CD4-positive, alpha-beta memory T cell (primary cell): ENCODE data around the gene TAF6. TPM values are rescaled to one million over a fixed set of nuclear protein-coding genes. Genes with fewer than 3 reads are reported as not detected.

ENCODE experiments used
- CTCF ChIA-PET: fragments of 350-600 bp; sonication (Branson Sonifier 250); formaldehyde crosslinking; loops from one replicate; lab custom pipeline; 2021; ENCODE audit warnings: inconsistent platforms; ENCODE audit not compliant: partially characterized antibody; lab: Charles Lee
- POLR2A ChIA-PET: fragments of 350-600 bp; sonication (Branson Sonifier 250); formaldehyde crosslinking; loops from one replicate; lab custom pipeline; 2021; ENCODE audit not compliant: partially characterized antibody; lab: Charles Lee
- DNase-seq, 5 donors: peaks; one replicate each; pipeline versions ENCODE4 v3.0.0 to v3.0.0-alpha.2; 2020 to 2022; ENCODE audit warnings: mixed read lengths in 1 of 5
- H3K27ac ChIP-seq: one replicate; pipeline ENCODE4 v1.7.0; 2013; ENCODE audit warnings: low read depth, low read length
- H3K27me3 ChIP-seq: 2 replicates; pipeline ENCODE4 v1.7.0; 2013; ENCODE audit warnings: mild to moderate bottlenecking, low read length, moderate library complexity; ENCODE audit not compliant: insufficient read depth
- H3K36me3 ChIP-seq: 2 replicates; pipeline ENCODE4 v1.7.0; 2013; ENCODE audit warnings: mild to moderate bottlenecking, low read length, moderate library complexity; ENCODE audit not compliant: insufficient read depth
- H3K4me1 ChIP-seq: 2 replicates; pipeline ENCODE4 v1.7.0; 2013; ENCODE audit warnings: mild to moderate bottlenecking, low read length, moderate library complexity; ENCODE audit not compliant: insufficient read depth
- H3K4me3 ChIP-seq, 2 donors: one replicate each; pipeline ENCODE4 v1.7.0; 2013; ENCODE audit warnings: low read length in 2 of 2, mild to moderate bottlenecking in 1 of 2
- H3K9me3 ChIP-seq, 2 donors: one replicate each; pipeline ENCODE4 v1.7.0; 2013; ENCODE audit warnings: low read length in 2 of 2, control low read depth in 1 of 2; ENCODE audit not compliant: control insufficient read depth in 1 of 2
- H3K27ac Mint-ChIP-seq, 7 donors: one replicate each; pipeline ENCODE4 v1.8.0; 2020 to 2021; ENCODE audit warnings: mixed read lengths in 7 of 7, mild to moderate bottlenecking in 6 of 7, inconsistent platforms in 3 of 7, moderate library complexity in 3 of 7
- H3K27me3 Mint-ChIP-seq, 2 donors: one replicate each; pipeline ENCODE4 v1.8.0; 2020 to 2021; ENCODE audit warnings: mixed read lengths in 2 of 2
- H3K36me3 Mint-ChIP-seq, 2 donors: one replicate each; pipeline ENCODE4 v1.8.0; 2020 to 2021; ENCODE audit warnings: mixed read lengths in 2 of 2, inconsistent platforms in 1 of 2, mild to moderate bottlenecking in 1 of 2
- H3K4me1 Mint-ChIP-seq, 4 donors: one replicate each; pipeline ENCODE4 v1.8.0; 2020 to 2021; ENCODE audit warnings: mixed read lengths in 4 of 4, mild to moderate bottlenecking in 1 of 4
- H3K4me3 Mint-ChIP-seq, 8 donors: one replicate each; pipeline ENCODE4 v1.8.0; 2020 to 2021; ENCODE audit warnings: mixed read lengths in 8 of 8, mild to moderate bottlenecking in 7 of 8, moderate library complexity in 6 of 8, inconsistent platforms in 3 of 8
- H3K9me3 Mint-ChIP-seq, 8 donors: one replicate each; pipeline ENCODE4 v1.8.0; 2020 to 2021; ENCODE audit warnings: mixed read lengths in 8 of 8, mild to moderate bottlenecking in 5 of 8, inconsistent platforms in 3 of 8, moderate library complexity in 1 of 8
- intact Hi-C: fragments of 100-400 bp; cut with micrococcal nuclease; formaldehyde crosslinking; loops from one replicate; pipeline ENCODE4 v1.15.1; 2023
- microRNA-seq: library from miRNA; unstranded; fragments of <30 nt; microRNA quantifications from one replicate; pipeline ENCODE4 v1.2.0, GENCODE V29; 2021; ENCODE audit warnings: borderline replicate concordance, borderline number of aligned reads, borderline microRNAs expressed, mixed read lengths
- polyA plus RNA-seq, 2 donors: library from polyadenylated mRNA; unstranded; fragments of 300-500 nt; fragmentation: Illumina TruSeq; gene quantifications; one replicate each; pipeline ENCODE4 v1.2.3, GENCODE V29; 2021
- total RNA-seq, 2 experiments: library from RNA; stranded (reverse); gene quantifications; one replicate each; pipeline ENCODE4 v1.2.3, GENCODE V29; 2021

Gene TAF6
- total and polyA plus RNA-seq, 4 experiments from 2014 or later, result 25.3 to 62.2 (median 48.4) TPM

DNA sequence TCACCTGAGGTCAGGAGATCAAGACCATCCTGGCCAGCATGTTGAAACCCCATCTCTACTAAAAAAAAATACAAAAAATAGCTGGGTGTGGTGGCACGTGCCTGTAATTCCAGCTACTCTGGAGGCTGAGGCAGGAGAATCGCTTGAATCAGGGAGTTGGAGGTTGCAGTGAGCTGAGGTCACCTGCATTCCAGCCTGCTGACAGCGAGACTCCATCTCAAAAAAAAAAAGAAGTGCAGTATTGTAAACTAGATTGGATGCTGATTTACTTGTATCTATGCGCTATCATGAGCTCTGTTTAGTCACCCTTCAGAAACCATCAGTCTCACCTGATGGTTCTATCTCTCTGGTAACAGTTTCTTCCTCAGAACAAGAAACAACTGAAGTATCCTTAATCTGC is 55.8 kb downstream of the TAF6 start:
- peaks cover 22 to 47% of the 10 kb centered on the region in 2 donors for H3K36me3 Mint-ChIP-seq
- intact Hi-C loops, result no loop called here
- ChIA-PET POLR2A (interaction anchor here (0.7 to 1.8 kb wide), 2 partner anchors 14 to 66 kb away, joined by 3 to 6 read pairs; partner anchors contain the start of gene ZSCAN21), CTCF (interaction anchor here (0.7 to 1.5 kb wide), 3 partner anchors 84 to 134 kb away, joined by 3 read pairs; partner anchors contain the start of gene GJC3)
- H3K4me3 Mint-ChIP-seq, result no peak overlapping the region
- Histone ChIP-seq H3K9me3 (no peaks in the 10 kb centered on the region), H3K27ac (no peak overlapping the region), H3K4me3 (no peak overlapping the region), H3K4me1 (no peaks in the 10 kb centered on the region), H3K36me3 (peaks cover 26% of the 10 kb centered on the region), H3K27me3 (no peaks in the 10 kb centered on the region)
- DNase-seq, result no peak
- H3K27ac Mint-ChIP-seq, result peak overlapping the region in 1 of 7 donors; percentile 48
- peaks cover 0 to 4% (median under 1%) of the 10 kb centered on the region in 4 donors for H3K4me1 Mint-ChIP-seq
- peaks cover 0 to 1% (median 0%) of the 10 kb centered on the region in 8 donors for H3K9me3 Mint-ChIP-seq
- H3K27me3 Mint-ChIP-seq, result no peaks in the 10 kb centered on the region

DNA sequence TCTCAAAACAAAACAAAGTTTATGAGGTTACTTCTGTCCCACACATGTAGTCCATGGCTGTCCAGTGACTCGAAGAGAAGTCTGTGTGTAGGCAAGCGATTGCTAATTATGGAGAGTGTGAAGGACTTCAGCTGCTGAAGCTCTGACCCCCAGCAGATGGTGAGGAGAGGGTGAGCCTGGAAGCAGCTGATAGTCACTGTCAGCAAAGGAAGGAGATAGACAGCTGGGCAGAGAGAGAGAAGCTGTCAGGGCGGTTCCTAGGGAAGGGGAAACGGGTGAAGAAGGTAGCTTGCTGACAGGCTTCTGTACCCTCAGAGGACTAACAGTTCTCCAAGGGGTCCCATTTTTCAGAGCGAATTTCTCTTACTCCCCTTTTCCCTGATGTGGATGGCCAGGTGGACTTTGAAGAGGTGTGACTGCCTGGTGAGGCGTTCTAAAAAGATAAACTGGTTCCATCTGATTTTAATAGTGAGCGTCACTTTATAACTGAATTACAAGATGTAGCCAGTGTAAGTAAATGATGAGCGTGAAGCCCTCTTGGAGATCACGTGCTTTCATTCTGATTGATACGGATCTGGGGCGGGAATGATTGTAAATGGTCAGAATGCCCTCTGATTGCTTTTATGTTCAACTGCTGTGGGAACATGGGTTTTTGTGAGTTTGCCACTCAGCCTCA is 57.5 kb downstream of the TAF6 start:
- CTCF ChIA-PET, result interaction anchor here (1.0 kb wide), 1 partner anchor 9 kb away, joined by 3 read pairs; no protein-coding TSS in a partner anchor

DNA sequence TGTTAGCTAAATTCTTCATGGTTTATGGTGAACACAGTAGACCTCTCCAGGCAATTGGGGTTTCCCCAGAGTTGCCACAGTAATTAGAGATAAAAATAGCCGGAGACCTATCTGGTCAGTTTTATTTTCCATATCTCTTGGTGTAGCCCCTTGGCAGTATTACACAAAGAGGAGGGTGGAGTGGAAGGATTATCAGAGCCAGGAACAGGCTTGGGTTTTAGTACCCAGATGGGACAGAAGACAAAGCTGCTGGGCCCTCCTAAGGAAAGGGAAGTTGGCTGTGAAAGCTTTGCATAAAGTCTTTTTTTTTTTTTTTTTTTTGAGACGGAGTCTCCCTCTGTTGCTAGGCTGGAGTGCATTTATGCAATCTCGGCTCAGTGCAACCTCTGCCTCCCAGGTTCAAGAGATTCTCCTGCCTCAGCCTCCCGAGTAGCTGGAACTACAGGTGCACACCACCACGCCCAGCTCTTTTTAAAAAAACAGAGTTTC is 59.9 kb downstream of the TAF6 start:
- H3K36me3 Mint-ChIP-seq, result peaks cover 16 to 41% of the 10 kb centered on the region in 2 donors
- no peak overlapping the region for H3K4me3 ChIP-seq
- intact Hi-C loops, result no loop called here
- H3K4me1 ChIP-seq, result no peaks in the 10 kb centered on the region
- DNase-seq, result no peak
- H3K4me3 Mint-ChIP-seq, result no peak overlapping the region
- H3K9me3 Mint-ChIP-seq, result no peaks in the 10 kb centered on the region
- ChIA-PET POLR2A (no interaction called here), CTCF (interaction anchor here (1.6 to 2.1 kb wide), 2 partner anchors 9 to 146 kb away, joined by 3 to 5 read pairs; partner anchors contain the start of gene ZSCAN21)
- no peak overlapping the region for H3K27ac Mint-ChIP-seq
- peaks cover 0 to 4% (median 0%) of the 10 kb centered on the region in 4 donors for H3K4me1 Mint-ChIP-seq
- H3K27me3 Mint-ChIP-seq, result no peaks in the 10 kb centered on the region
- H3K36me3 ChIP-seq, result peaks cover 38% of the 10 kb centered on the region
- no peak overlapping the region for H3K27ac ChIP-seq
- H3K9me3 ChIP-seq, result no peaks in the 10 kb centered on the region
- no peaks in the 10 kb centered on the region for H3K27me3 ChIP-seq

More for the DNA sequence above, 57.5 kb downstream of the TAF6 start:
- no peaks in the 10 kb centered on the region for H3K27me3 ChIP-seq
- H3K9me3 ChIP-seq, result no peaks in the 10 kb centered on the region
- peaks cover 0 to 4% (median 0%) of the 10 kb centered on the region in 4 donors for H3K4me1 Mint-ChIP-seq
- no peak for DNase-seq
- H3K27me3 Mint-ChIP-seq, result no peaks in the 10 kb centered on the region
- no peaks in the 10 kb centered on the region for H3K4me1 ChIP-seq
- intact Hi-C loops, result no loop called here
- H3K4me3 Mint-ChIP-seq, result no peak overlapping the region
- peaks cover 39% of the 10 kb centered on the region for H3K36me3 ChIP-seq
- peaks cover 0 to 1% (median 0%) of the 10 kb centered on the region in 8 donors for H3K9me3 Mint-ChIP-seq
- H3K36me3 Mint-ChIP-seq, result peaks cover 17 to 55% of the 10 kb centered on the region in 2 donors
- peak overlapping the region in 3 of 7 donors; percentile 4 to 79 (median 48) for H3K27ac Mint-ChIP-seq
- no peak overlapping the region for H3K4me3 ChIP-seq
- POLR2A ChIA-PET, result no interaction called here
- H3K27ac ChIP-seq, result no peak overlapping the region

Small RNA genes lying within 50 kb of the gene (microRNA-seq; reads per million reads assigned to microRNA genes)
- gene MIR106B (629 reads per million, percentile 84 among the genes with 10 or more reads in this experiment), gene MIR25 (354 reads per million, percentile 79 among the genes with 10 or more reads in this experiment), gene MIR4658 (not detected), gene MIR93 (2,094 reads per million, percentile 93 among the genes with 10 or more reads in this experiment)

Other genes starting within 250 kb of the TAF6 start
- gene OR2AE1, start 242.3 kb downstream of the TAF6 start, total RNA-seq, result not detected
- not detected for gene OR2AE1, start 242.3 kb downstream of the TAF6 start, polyA plus RNA-seq
- 10 to 100 TPM; 69.0 to 69.7 TPM for gene TRIM4, start 199.8 kb downstream of the TAF6 start, total RNA-seq
- 10 to 100 TPM; 18.2 to 28.8 TPM for gene TRIM4, start 199.8 kb downstream of the TAF6 start, polyA plus RNA-seq
- gene GJC3, start 189.7 kb downstream of the TAF6 start, total RNA-seq, result under 1 TPM; 0.39 to 0.61 TPM
- gene GJC3, start 189.7 kb downstream of the TAF6 start, polyA plus RNA-seq, result under 1 TPM; 0.23 to 0.94 TPM
- not detected for gene AZGP1, start 143.3 kb downstream of the TAF6 start, total RNA-seq
- not detected for gene AZGP1, start 143.3 kb downstream of the TAF6 start, polyA plus RNA-seq
- 100 to 1,000 TPM in 1 of 2 experiments, 10 to 100 TPM in 1; 94.8 to 101 TPM for gene ZKSCAN1, start 103.8 kb downstream of the TAF6 start, total RNA-seq
- gene ZKSCAN1, start 103.8 kb downstream of the TAF6 start, polyA plus RNA-seq, result 10 to 100 TPM; 25.0 to 47.0 TPM
- gene ZSCAN21, start 69.6 kb downstream of the TAF6 start, total RNA-seq, result 10 to 100 TPM in 1 of 2 experiments, 1 to 10 TPM in 1; 9.9 to 10.6 TPM
- gene ZSCAN21, start 69.6 kb downstream of the TAF6 start, polyA plus RNA-seq, result 1 to 10 TPM; 2.5 to 9.7 TPM
- gene ZNF3, start 37.6 kb downstream of the TAF6 start, total RNA-seq, result 10 to 100 TPM; 44.2 to 44.8 TPM
- gene ZNF3, start 37.6 kb downstream of the TAF6 start, polyA plus RNA-seq, result 10 to 100 TPM; 11.9 to 25.4 TPM
- gene COPS6, start 30.4 kb downstream of the TAF6 start, total RNA-seq, result 10 to 100 TPM; 85.5 to 89.2 TPM
- 100 to 1,000 TPM; 155 to 261 TPM for gene COPS6, start 30.4 kb downstream of the TAF6 start, polyA plus RNA-seq
- gene MCM7, start 18.0 kb downstream of the TAF6 start, total RNA-seq, result 100 to 1,000 TPM; 164 to 173 TPM
- gene MCM7, start 18.0 kb downstream of the TAF6 start, polyA plus RNA-seq, result 10 to 100 TPM; 26.9 to 29.9 TPM
- gene AP4M1, start 17.7 kb downstream of the TAF6 start, total RNA-seq, result 10 to 100 TPM; 12.1 to 14.9 TPM
- gene AP4M1, start 17.7 kb downstream of the TAF6 start, polyA plus RNA-seq, result 1 to 10 TPM; 3.2 to 4.3 TPM
- gene CNPY4, start 276 bp upstream of the TAF6 start, total RNA-seq, result 10 to 100 TPM; 69.0 to 69.8 TPM
- 10 to 100 TPM; 14.8 to 24.8 TPM for gene CNPY4, start 276 bp upstream of the TAF6 start, polyA plus RNA-seq
- 1 to 10 TPM; 6.4 to 6.8 TPM for gene MBLAC1, start 7.6 kb upstream of the TAF6 start, total RNA-seq
- gene MBLAC1, start 7.6 kb upstream of the TAF6 start, polyA plus RNA-seq, result 1 to 10 TPM in 1 of 2 donors, under 1 TPM in 1; 0.77 to 1.2 TPM
- 100 to 1,000 TPM; 178 to 189 TPM for gene LAMTOR4, start 29.6 kb upstream of the TAF6 start, total RNA-seq
- 100 to 1,000 TPM; 423 to 501 TPM for gene LAMTOR4, start 29.6 kb upstream of the TAF6 start, polyA plus RNA-seq
- 10 to 100 TPM; 68.7 to 73.0 TPM for gene TRAPPC14, start 39.4 kb upstream of the TAF6 start, total RNA-seq
- 1 to 10 TPM; 1.4 to 5.5 TPM for gene TRAPPC14, start 39.4 kb upstream of the TAF6 start, polyA plus RNA-seq
- 1 to 10 TPM; 8.0 to 8.9 TPM for gene GAL3ST4, start 49.3 kb upstream of the TAF6 start, total RNA-seq
- gene GAL3ST4, start 49.3 kb upstream of the TAF6 start, polyA plus RNA-seq, result 1 to 10 TPM; 2.3 to 5.0 TPM
- gene GPC2, start 58.0 kb upstream of the TAF6 start, total RNA-seq, result 10 to 100 TPM; 11.8 to 12.5 TPM
- gene GPC2, start 58.0 kb upstream of the TAF6 start, polyA plus RNA-seq, result under 1 TPM in 1 of 2 donors, not detected in 1; 0.73 TPM
- 1 to 10 TPM; 6.5 to 7.7 TPM for gene STAG3, start 58.6 kb upstream of the TAF6 start, total RNA-seq
- gene STAG3, start 58.6 kb upstream of the TAF6 start, polyA plus RNA-seq, result 1 to 10 TPM; 1.6 to 3.7 TPM
- 10 to 100 TPM; 77.4 to 85.2 TPM for gene PVRIG, start 100.6 kb upstream of the TAF6 start, total RNA-seq
- gene PVRIG, start 100.6 kb upstream of the TAF6 start, polyA plus RNA-seq, result 10 to 100 TPM; 68.2 to 87.3 TPM
- gene SPDYE3, start 188.3 kb upstream of the TAF6 start, total RNA-seq, result not detected
- 1 to 10 TPM; 6.3 to 9.9 TPM for gene SPDYE3, start 188.3 kb upstream of the TAF6 start, polyA plus RNA-seq
- gene PILRB, start 238.8 kb upstream of the TAF6 start, total RNA-seq, result 100 to 1,000 TPM; 104 to 117 TPM
- gene PILRB, start 238.8 kb upstream of the TAF6 start, polyA plus RNA-seq, result 1 to 10 TPM; 1.1 to 5.2 TPM